Ectodermal cell (in vitro differentiated cells): ENCODE results near the gene AGPAT3.

Experiments used
- H3K27ac ChIP-seq: 2 replicates; pipeline ENCODE4 v1.7.0; 2013; ENCODE audit warnings: mild to moderate bottlenecking, low read depth, low read length; ENCODE audit not compliant: insufficient read depth, poor library complexity, severe bottlenecking
- H3K27me3 ChIP-seq: 2 replicates; pipeline ENCODE4 v1.7.0; 2013; ENCODE audit warnings: mild to moderate bottlenecking, low read length; ENCODE audit not compliant: insufficient read depth, control insufficient read depth, poor library complexity, severe bottlenecking
- H3K36me3 ChIP-seq: one replicate; pipeline ENCODE4 v1.7.0; 2013; ENCODE audit warnings: low read length; ENCODE audit not compliant: control insufficient read depth, insufficient read depth
- H3K4me1 ChIP-seq: one replicate; pipeline ENCODE4 v1.7.0; 2013; ENCODE audit warnings: low read length; ENCODE audit not compliant: control insufficient read depth, insufficient read depth
- H3K4me3 ChIP-seq: 2 replicates; pipeline ENCODE4 v1.7.0; 2013; ENCODE audit warnings: low read depth, low read length, control low read depth; ENCODE audit not compliant: insufficient read depth
- H3K9me3 ChIP-seq: 2 replicates; pipeline ENCODE4 v1.7.0; 2013; ENCODE audit warnings: mild to moderate bottlenecking, low read length, moderate library complexity; ENCODE audit not compliant: control insufficient read depth
- WGBS, 2 experiments: methylation state at CpG; one replicate each; pipeline ENCODE4 v1.1.7; 2013; ENCODE audit warnings: missing lambda C conversion rate in 2 of 2; 5-methylcytosine and 5-hydroxymethylcytosine counted together

AGPAT3 gene

GRCh38 chr21:43974791-43975468 lies 109.9 kb downstream of the AGPAT3 start:
- Histone ChIP-seq H3K27me3 (no peaks in the 10 kb centered on the region), H3K36me3 (no peaks in the 10 kb centered on the region), H3K4me3 (no peak overlapping the region), H3K4me1 (no peaks in the 10 kb centered on the region), H3K9me3 (no peaks in the 10 kb centered on the region), H3K27ac (no peak overlapping the region)
- WGBS, 2 experiments, result 91 to 94% methylated on average over 16 of the region's 16 CpGs

GRCh38 chr21:43975469-43976098 lies 110.6 kb downstream of the AGPAT3 start:
- Histone ChIP-seq H3K4me3 (no peak overlapping the region), H3K27ac (no peak overlapping the region), H3K36me3 (no peaks in the 10 kb centered on the region), H3K4me1 (no peaks in the 10 kb centered on the region), H3K27me3 (no peaks in the 10 kb centered on the region), H3K9me3 (no peaks in the 10 kb centered on the region)
- 15% methylated on average over 21 to 22 of the region's 24 CpGs for WGBS, 2 experiments

GRCh38 chr21:43976661-43977060 lies 111.6 kb downstream of the AGPAT3 start:
- H3K27ac ChIP-seq, result no peak overlapping the region
- no peaks in the 10 kb centered on the region for H3K36me3 ChIP-seq
- no peaks in the 10 kb centered on the region for H3K27me3 ChIP-seq
- H3K4me1 ChIP-seq, result no peaks in the 10 kb centered on the region
- no peak overlapping the region for H3K4me3 ChIP-seq
- WGBS, 2 experiments, result 92% methylated on average over 7 to 8 of the region's 9 CpGs
- no peaks in the 10 kb centered on the region for H3K9me3 ChIP-seq

- 90 to 94% methylated on average over 10 of the region's 10 CpGs for WGBS, 2 experiments
Measured at GRCh38 chr21:43978060-43978459, 113.0 kb downstream of the AGPAT3 start.

GRCh38 chr21:43979654-43980053 lies 114.6 kb downstream of the AGPAT3 start:
- no peaks in the 10 kb centered on the region for H3K4me1 ChIP-seq
- H3K36me3 ChIP-seq, result no peaks in the 10 kb centered on the region
- 88 to 90% methylated on average over 7 of the region's 7 CpGs for WGBS, 2 experiments
- H3K9me3 ChIP-seq, result no peaks in the 10 kb centered on the region
- H3K4me3 ChIP-seq, result no peak overlapping the region
- H3K27ac ChIP-seq, result no peak overlapping the region
- H3K27me3 ChIP-seq, result no peaks in the 10 kb centered on the region

More at GRCh38 chr21:43978060-43978459, 113.0 kb downstream of the AGPAT3 start:
- no peak overlapping the region for H3K4me3 ChIP-seq
- H3K36me3 ChIP-seq, result no peaks in the 10 kb centered on the region
- H3K9me3 ChIP-seq, result no peaks in the 10 kb centered on the region
- H3K27ac ChIP-seq, result no peak overlapping the region
- H3K27me3 ChIP-seq, result no peaks in the 10 kb centered on the region
- H3K4me1 ChIP-seq, result no peaks in the 10 kb centered on the region

- Histone ChIP-seq H3K36me3 (no peaks in the 10 kb centered on the region), H3K9me3 (no peaks in the 10 kb centered on the region), H3K27ac (no peak overlapping the region), H3K4me3 (no peak overlapping the region), H3K27me3 (no peaks in the 10 kb centered on the region), H3K4me1 (peaks cover 5% of the 10 kb centered on the region)
- WGBS, 2 experiments, result 90% methylated on average over 26 of the region's 26 CpGs
Measured at GRCh38 chr21:43981151-43981870, 116.3 kb downstream of the AGPAT3 start.

- Histone ChIP-seq H3K36me3 (no peaks in the 10 kb centered on the region), H3K9me3 (no peaks in the 10 kb centered on the region), H3K27ac (no peak overlapping the region), H3K4me1 (peaks cover 5% of the 10 kb centered on the region), H3K27me3 (no peaks in the 10 kb centered on the region), H3K4me3 (no peak overlapping the region)
- 69 to 76% methylated on average over 13 of the region's 13 CpGs for WGBS, 2 experiments
Measured at GRCh38 chr21:43981871-43982210, 116.8 kb downstream of the AGPAT3 start.

GRCh38 chr21:43982489-43983078 lies 117.6 kb downstream of the AGPAT3 start:
- Histone ChIP-seq H3K27ac (no peak overlapping the region), H3K4me1 (peaks cover 5% of the 10 kb centered on the region), H3K36me3 (no peaks in the 10 kb centered on the region), H3K27me3 (no peaks in the 10 kb centered on the region), H3K9me3 (no peaks in the 10 kb centered on the region), H3K4me3 (no peak overlapping the region)
- 93 to 94% methylated on average over 32 of the region's 32 CpGs for WGBS, 2 experiments

GRCh38 chr21:43983390-43983789 lies 118.4 kb downstream of the AGPAT3 start:
- no peaks in the 10 kb centered on the region for H3K27me3 ChIP-seq
- 91 to 92% methylated on average over 17 of the region's 17 CpGs for WGBS, 2 experiments

GRCh38 chr21:43983860-43984420 lies 118.9 kb downstream of the AGPAT3 start:
- no peaks in the 10 kb centered on the region for H3K36me3 ChIP-seq
- WGBS, 2 experiments, result 94% methylated on average over 25 of the region's 25 CpGs

More at GRCh38 chr21:43983390-43983789, 118.4 kb downstream of the AGPAT3 start:
- no peak overlapping the region for H3K4me3 ChIP-seq
- H3K4me1 ChIP-seq, result peaks cover 5% of the 10 kb centered on the region
- H3K27ac ChIP-seq, result no peak overlapping the region
- no peaks in the 10 kb centered on the region for H3K9me3 ChIP-seq
- no peaks in the 10 kb centered on the region for H3K36me3 ChIP-seq

More at GRCh38 chr21:43983860-43984420, 118.9 kb downstream of the AGPAT3 start:
- Histone ChIP-seq H3K4me3 (no peak overlapping the region), H3K4me1 (peaks cover 5% of the 10 kb centered on the region), H3K9me3 (no peaks in the 10 kb centered on the region), H3K27me3 (no peaks in the 10 kb centered on the region), H3K27ac (no peak overlapping the region)
